ENCODE measurements around the gene LTBP1. TPM values are rescaled to one million over a fixed set of nuclear protein-coding genes. Genes with fewer than 3 reads are reported as not detected.

LTBP1 gene
- total RNA-seq, 1 experiment from 2014 or later: 6.7 TPM

DNA sequence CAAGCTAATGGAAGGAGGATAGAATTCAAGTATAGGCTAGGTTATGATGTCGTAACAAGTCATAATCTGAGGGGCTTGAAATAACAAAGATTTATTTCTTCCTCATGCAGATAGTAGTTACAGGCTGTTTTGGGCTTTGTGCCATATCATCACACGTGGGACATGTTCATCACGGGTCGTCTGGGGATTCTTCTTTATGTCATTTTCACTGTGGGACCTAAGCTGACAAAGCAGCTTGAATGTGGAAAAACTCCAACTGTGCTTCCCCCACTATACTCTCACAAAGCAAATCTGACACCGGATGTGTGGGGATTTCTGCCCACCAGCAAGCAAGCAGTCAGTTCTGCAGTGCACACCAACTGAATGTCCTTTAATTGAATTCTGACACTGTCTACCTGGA lies 124.8 kb downstream of the LTBP1 start:
- no peak for DNase-seq (ENCODE audit: low read depth, low spot score)
- in situ Hi-C loops (cut with HindIII; ENCODE audit: low pct_unique_long_range_greater_than_20kb, low sequenced_read_pairs): no loop called here

GRCh38 chr2:33072614-33073013 lies 125.9 kb downstream of the LTBP1 start:
- DNase-seq (ENCODE audit: low read depth, low spot score): no peak
- in situ Hi-C loops (cut with HindIII; ENCODE audit: low pct_unique_long_range_greater_than_20kb, low sequenced_read_pairs): no loop called here

DNA sequence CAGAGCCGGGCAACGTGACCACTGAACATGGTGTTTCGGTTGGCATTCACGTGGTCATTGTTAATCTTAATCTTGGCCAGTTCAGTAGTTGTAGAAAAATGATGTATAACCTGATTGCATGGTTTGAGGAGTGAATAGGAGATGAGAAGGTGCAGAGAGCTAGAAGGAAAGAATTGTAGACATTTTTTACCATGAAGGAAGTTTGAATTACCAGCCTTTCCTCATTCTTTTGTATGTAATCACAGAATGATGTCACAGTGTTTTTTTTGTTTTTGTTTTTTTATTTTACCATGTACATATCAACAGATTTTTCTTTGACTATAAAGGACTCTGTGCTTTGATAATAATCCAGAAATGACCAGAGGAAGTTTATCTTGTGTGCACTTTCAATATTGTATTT lies 126.3 kb downstream of the LTBP1 start:
- DNase-seq (ENCODE audit: low read depth, low spot score): no peak
- in situ Hi-C loops (cut with HindIII; ENCODE audit: low pct_unique_long_range_greater_than_20kb, low sequenced_read_pairs): no loop called here

- in situ Hi-C loops (cut with HindIII; ENCODE audit: low pct_unique_long_range_greater_than_20kb, low sequenced_read_pairs): no loop called here
- DNase-seq (ENCODE audit: low read depth, low spot score): no peak
Observed at GRCh38 chr2:33074197-33074596, 127.4 kb downstream of the LTBP1 start.

DNA sequence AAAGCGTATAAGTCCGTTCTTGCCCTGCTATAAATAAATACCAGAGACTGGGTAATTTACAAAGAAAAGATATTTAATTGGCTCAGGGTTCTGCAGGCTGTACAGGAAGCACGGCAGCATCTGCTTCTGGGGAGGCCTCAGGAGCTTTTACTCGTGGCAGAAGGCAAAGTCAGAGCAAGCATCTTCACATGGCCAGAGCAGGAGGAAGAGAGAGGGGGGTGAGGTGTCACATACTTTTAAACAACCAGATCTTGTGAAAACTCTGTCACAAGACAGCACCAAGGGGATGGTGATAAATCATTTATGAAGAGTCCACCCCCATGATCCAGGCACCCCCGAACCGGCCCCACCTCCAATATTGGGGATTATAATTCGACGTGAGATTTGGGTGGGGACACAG lies 130.6 kb downstream of the LTBP1 start:
- in situ Hi-C loops (cut with HindIII; ENCODE audit: low pct_unique_long_range_greater_than_20kb, low sequenced_read_pairs): no loop called here
- no peak for DNase-seq (ENCODE audit: low read depth, low spot score)

DNA sequence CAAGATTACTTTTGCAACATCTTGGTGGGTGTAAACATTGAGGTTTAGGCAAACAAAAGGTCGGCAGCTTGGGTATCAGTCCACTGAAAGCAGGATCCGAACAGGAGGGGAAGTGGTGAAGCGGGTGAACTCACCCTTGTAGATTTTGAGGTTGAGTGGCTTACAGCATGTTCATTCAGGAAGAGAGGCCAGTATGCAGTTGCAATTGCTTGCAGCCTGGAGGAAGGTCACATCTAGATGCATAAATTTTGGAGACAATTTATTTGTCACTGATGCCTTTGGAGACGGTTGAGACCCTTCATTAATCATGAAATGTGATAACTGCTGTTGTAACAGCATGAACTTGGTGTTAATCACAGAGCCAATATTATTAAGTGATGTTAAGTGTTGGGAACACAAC lies 131.1 kb downstream of the LTBP1 start:
- in situ Hi-C loops (cut with HindIII; ENCODE audit: low pct_unique_long_range_greater_than_20kb, low sequenced_read_pairs): no loop called here
- DNase-seq (ENCODE audit: low read depth, low spot score): no peak

- in situ Hi-C loops (cut with HindIII; ENCODE audit: low pct_unique_long_range_greater_than_20kb, low sequenced_read_pairs): no loop called here
- DNase-seq (ENCODE audit: low read depth, low spot score): no peak
Observed at GRCh38 chr2:33081691-33082090, 134.9 kb downstream of the LTBP1 start.

- in situ Hi-C loops (cut with HindIII; ENCODE audit: low pct_unique_long_range_greater_than_20kb, low sequenced_read_pairs): no loop called here
- DNase-seq (ENCODE audit: low read depth, low spot score): peak; percentile 52
Observed at GRCh38 chr2:33083699-33084387, 137.1 kb downstream of the LTBP1 start.

DNA sequence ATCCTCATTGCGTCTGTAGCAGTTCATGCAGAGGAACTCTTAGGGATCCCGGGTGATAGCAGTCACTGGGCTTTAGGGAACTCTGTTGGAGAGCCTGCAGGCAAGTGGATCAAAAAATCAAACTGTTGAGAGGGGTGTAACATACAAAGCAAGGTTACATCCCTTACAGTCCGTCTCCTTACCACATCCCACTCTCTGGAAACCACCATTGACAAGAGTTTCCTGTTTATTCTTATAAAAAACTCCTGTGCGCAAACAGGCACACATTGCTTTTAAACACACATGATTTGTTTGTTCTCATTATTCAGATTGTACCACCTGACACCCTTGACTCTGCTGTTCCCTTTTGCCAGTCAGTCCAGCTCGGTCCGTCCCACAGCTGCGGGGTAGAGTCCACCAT lies 137.7 kb downstream of the LTBP1 start:
- in situ Hi-C loops (cut with HindIII; ENCODE audit: low pct_unique_long_range_greater_than_20kb, low sequenced_read_pairs): no loop called here

GRCh38 chr2:33085646-33086045 lies 138.9 kb downstream of the LTBP1 start:
- in situ Hi-C loops (cut with HindIII; ENCODE audit: low pct_unique_long_range_greater_than_20kb, low sequenced_read_pairs): no loop called here

More for the DNA sequence above, 137.7 kb downstream of the LTBP1 start:
- DNase-seq (ENCODE audit: low read depth, low spot score): no peak

GRCh38 chr2:33086400-33087015 lies 139.8 kb downstream of the LTBP1 start:
- no peak for DNase-seq (ENCODE audit: low read depth, low spot score)
- in situ Hi-C loops (cut with HindIII; ENCODE audit: low pct_unique_long_range_greater_than_20kb, low sequenced_read_pairs): no loop called here

More at GRCh38 chr2:33085646-33086045, 138.9 kb downstream of the LTBP1 start:
- DNase-seq (ENCODE audit: low read depth, low spot score): no peak

GRCh38 chr2:33090553-33091134 lies 143.9 kb downstream of the LTBP1 start:
- no peak for DNase-seq (ENCODE audit: low read depth, low spot score)
- in situ Hi-C loops (cut with HindIII; ENCODE audit: low pct_unique_long_range_greater_than_20kb, low sequenced_read_pairs): no loop called here

DNA sequence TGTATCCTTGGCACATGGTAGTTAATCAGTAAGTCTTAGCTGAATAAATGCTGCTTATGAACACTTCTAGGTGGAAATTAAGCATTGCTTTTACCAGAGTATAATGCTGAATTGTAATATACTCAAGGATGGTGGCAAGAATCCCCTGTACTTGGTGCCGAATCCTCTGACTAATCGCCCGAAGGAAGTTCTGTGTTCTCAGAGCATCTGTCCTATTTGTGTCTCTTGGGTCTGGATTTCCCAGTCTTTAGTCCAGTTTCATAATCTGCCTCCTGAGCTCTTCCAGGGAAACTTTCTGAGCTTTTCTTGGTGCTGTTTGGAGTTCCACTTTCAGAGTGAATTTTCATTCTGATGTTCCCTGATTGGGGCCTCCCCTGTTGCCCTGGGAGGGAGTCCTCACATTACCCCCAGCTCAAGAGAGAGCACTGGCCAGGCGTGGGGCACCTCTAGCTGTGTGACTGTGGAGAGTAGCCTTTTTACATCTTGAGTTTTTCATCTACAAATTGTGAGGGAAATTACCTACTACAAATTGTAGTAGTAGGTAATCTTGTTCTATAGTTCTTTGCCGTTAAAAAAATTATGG lies 144.9 kb downstream of the LTBP1 start:
- in situ Hi-C loops (cut with HindIII; ENCODE audit: low pct_unique_long_range_greater_than_20kb, low sequenced_read_pairs): no loop called here
- DNase-seq (ENCODE audit: low read depth, low spot score): no peak

DNA sequence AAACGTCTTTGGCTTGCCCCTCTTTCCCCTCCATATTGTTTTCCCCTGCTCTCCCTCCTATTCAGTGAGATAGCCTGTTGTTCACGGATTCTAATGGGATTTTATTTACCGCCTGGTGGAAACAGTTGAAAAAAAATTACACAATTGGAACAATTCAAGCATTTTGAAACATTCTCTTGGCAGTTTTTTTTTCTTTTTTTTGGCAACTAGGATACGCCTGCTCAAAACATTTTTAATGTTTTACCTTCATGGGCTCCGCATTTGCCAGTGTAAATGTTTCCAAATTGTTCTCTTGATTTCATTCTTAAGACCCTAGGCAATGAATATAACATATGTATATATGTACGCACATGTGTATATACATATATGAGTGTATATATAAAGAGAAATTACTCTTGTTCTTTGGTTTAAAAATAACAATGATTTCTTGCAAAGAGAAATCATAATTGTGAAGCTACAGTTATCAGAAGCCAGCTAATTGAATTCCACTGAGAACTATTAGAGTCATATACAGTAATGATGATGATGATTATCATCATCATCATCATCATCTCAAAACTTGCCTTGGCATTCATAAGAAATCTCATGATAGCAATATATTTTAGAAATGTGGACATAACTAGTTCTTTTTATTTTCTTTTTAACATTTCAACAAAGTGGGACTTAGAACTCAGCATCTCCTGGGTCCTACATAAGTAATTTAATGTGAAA lies 146.7 kb downstream of the LTBP1 start:
- DNase-seq (ENCODE audit: low read depth, low spot score): no peak
- in situ Hi-C loops (cut with HindIII; ENCODE audit: low pct_unique_long_range_greater_than_20kb, low sequenced_read_pairs): no loop called here

- no peak for DNase-seq (ENCODE audit: low read depth, low spot score)
- in situ Hi-C loops (cut with HindIII; ENCODE audit: low pct_unique_long_range_greater_than_20kb, low sequenced_read_pairs): no loop called here
Observed at GRCh38 chr2:33094303-33094702, 147.6 kb downstream of the LTBP1 start.

DNA sequence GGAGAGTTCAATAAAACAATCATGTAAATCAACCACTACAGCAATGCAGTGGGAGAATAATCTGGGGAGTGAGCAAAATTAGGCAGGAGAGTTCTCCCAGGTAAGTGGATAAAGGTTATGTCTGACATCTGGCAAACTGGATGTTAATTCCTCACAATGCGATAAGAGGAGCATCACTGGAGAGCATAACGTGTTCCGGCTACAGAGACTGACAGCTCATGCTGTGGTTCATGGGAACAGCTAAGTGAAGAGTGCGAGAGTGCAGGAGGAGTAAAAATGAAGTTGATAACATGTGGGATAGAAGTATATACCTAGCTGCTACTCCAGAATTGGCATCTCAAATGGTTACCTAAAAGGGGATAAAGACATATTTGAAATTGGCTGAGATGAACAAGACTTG lies 153.2 kb downstream of the LTBP1 start:
- DNase-seq (ENCODE audit: low read depth, low spot score): no peak
- in situ Hi-C loops (cut with HindIII; ENCODE audit: low pct_unique_long_range_greater_than_20kb, low sequenced_read_pairs): no loop called here

GRCh38 chr2:33100921-33101320 lies 154.2 kb downstream of the LTBP1 start:
- no peak for DNase-seq (ENCODE audit: low read depth, low spot score)
- in situ Hi-C loops (cut with HindIII; ENCODE audit: low pct_unique_long_range_greater_than_20kb, low sequenced_read_pairs): no loop called here

GRCh38 chr2:33104052-33104623 lies 157.4 kb downstream of the LTBP1 start:
- in situ Hi-C loops (cut with HindIII; ENCODE audit: low pct_unique_long_range_greater_than_20kb, low sequenced_read_pairs): no loop called here
- DNase-seq (ENCODE audit: low read depth, low spot score): no peak

All from SK-MEL-5 (cell line).